ENCODE data around the gene SCAF8.
"Not testable (repeated sequence)": the region's sequence is repeated elsewhere in the genome, so short reads cannot be mapped to it uniquely, and the experiment has no call there.

Gene SCAF8, protein sequence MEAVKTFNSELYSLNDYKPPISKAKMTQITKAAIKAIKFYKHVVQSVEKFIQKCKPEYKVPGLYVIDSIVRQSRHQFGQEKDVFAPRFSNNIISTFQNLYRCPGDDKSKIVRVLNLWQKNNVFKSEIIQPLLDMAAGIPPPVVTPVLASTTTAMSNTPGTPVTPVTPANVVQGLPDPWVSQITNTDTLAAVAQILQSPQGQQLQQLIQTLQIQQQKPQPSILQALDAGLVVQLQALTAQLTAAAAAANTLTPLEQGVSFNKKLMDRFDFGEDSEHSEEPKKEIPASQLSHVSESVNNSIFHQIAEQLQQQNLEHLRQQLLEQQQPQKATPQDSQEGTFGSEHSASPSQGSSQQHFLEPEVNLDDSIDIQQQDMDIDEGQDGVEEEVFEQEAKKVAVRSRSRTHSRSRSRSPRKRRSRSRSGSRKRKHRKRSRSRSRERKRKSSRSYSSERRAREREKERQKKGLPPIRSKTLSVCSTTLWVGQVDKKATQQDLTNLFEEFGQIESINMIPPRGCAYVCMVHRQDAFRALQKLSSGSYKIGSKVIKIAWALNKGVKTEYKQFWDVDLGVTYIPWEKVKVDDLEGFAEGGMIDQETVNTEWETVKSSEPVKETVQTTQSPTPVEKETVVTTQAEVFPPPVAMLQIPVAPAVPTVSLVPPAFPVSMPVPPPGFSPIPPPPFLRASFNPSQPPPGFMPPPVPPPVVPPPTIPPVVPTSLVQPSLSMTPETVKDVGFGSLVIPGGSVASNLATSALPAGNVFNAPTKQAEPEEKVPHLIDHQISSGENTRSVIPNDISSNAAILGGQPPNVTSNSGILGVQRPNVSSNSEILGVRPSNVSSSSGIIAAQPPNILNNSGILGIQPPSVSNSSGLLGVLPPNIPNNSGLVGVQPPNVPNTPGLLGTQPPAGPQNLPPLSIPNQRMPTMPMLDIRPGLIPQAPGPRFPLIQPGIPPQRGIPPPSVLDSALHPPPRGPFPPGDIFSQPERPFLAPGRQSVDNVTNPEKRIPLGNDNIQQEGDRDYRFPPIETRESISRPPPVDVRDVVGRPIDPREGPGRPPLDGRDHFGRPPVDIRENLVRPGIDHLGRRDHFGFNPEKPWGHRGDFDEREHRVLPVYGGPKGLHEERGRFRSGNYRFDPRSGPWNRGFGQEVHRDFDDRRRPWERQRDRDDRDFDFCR (N-terminal part only)

DNA sequence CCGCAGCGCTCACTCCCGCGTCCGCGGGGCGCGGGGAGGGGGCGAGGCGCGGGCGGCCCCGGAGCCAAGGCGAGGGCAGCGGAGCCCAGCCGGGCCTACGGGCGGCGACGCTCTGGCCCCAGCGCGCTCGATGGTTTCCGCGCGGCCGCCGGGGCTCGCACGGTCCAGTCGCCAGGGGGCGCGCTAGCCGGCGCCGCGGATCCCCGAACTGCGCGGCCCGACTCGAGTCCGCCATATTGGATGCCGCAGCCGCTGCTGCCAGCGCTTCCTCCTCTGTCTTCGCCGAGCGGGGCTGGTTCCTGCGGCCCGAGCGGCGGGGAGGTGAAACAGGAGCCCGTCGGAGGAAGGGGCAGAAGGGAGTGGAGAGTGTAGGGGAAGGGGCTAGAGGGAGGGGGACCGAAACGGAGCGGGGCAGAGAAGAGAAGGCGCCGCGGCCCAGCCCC is at the start of gene SCAF8:
SCAF8 (plus strand) TSS at position 234 of the 443 bp plus-strand sequence. CDS start 485 bp downstream, outside the sequence.
- peak; percentile 84 for DNase-seq

DNA sequence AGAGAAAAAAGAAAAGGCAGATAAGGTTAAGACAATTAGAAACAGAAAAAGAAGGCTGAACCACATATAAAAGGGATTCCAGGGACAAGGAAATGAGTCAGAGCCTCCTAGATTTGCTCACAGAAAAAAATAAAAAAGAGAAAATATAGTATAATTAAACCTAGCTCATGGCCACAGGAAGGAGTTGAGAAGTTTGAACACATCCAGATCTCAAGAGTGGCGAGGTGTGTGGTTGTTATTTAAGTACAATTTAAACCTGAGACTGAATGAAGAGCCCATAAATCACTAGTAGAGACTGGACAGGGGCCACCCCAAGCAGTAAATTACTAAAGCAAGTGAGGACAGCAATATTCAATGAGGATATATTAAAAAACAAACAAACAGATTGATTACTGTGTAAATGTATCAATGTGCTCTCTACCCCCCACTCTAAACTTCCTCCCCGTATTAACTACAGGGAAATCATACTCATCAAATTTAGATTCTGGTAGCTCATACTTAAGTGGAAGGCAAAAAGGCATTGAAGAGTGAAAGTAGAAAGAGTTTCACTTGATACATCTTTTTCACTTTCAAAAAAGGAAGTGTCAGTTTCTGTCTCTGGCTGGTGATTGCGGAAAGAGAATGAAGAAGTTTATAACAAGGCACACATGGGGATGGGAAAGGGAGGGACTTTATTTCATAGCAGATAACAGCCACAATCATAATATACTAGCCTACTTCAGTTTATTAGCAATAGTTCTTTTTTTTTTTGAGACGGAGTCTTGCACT is 49.3 kb upstream of the SCAF8 start:
- no peak for DNase-seq

DNA sequence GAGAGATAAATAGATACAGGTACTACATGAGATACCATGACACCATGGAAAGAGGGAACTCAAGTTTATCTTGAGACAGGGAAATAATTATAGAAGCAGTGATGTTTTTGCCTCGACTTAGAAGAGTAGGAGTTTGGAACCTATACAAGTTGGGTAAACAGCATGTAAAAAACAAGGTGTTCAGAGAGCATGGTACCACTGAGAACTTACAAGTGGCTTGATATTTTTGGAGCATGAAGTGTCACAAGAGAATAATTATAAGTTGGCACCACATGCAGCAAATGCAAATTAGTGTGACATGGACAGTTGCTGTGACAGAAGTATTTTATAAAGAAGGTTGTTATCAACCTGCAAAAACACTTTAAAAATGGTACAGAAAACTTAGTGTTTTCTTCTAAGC is 47.1 kb upstream of the SCAF8 start:
- no peak for DNase-seq

DNA sequence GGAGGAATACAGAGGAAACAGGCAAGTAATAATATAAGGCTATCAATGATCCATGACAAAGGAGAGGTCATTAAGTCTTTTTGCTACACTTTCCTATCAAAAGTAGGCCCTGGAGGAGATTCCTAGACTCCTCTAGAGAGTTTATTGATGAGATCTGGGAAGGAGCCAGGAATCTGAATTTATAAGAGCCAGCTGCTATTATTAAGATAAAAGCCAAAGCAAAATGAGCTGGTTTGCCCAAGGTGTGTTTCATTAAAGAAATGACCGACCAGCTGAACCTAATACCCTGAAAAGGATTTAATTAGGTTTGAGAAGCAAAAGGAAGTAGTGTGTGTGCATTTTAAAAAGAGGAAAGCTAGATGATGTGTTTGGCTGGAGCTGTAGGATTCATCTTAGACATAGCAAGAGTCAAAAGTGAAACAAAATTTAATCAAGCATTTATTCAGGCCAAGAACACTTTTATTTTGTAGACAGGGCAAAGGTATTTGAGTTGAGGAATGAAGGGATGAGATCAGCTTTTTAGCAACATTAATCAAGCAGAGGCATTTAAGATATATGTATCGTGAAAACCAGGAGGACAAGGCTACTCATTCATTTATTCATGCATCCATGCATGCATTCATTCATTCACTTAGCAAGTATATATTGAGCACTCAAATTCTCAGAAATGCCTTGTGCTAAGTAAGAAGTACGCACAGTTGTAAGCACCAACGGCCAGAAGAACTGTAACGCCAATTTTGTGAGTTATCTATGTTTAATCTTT is 43.5 kb upstream of the SCAF8 start:
- no peak for DNase-seq

DNA sequence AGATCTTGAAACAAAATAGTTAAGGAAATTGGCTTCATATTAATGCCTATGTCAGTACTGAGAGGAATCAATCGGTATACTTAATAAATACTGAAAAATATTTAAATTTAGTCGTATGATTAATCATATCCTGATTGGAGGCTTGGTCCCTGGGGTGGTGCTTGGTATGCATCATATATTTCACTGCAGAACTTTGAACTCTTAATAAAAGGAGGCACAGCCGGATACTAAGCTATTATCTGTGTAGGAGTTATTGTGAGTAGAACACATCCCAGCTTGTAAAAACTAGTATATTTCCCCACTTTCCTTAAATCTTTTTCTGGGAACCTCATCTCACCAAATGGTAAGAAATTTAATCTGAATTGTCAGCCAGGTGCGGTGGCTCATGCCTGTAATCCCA is 42.4 kb upstream of the SCAF8 start:
- DNase-seq: no peak

DNA sequence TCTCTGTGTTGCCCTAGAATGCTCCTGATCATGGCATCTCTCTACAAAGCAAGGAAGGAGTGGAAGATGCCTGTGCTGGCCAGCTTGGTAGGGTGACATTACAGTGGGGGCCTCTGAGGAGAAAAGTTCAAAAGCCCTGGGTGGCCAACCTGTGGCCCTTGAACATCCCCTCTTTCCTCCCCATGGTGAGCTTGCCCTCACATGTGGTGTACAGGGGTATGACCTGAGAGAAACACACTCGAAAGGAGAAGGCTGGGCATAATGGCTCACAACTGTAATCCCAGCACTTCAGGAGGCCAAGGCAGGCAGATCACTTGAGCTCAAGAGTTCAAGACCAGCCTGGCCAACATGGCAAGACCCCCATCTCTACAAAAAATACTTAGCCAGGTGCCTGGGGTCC is 36.6 kb upstream of the SCAF8 start:
- no peak for DNase-seq

DNA sequence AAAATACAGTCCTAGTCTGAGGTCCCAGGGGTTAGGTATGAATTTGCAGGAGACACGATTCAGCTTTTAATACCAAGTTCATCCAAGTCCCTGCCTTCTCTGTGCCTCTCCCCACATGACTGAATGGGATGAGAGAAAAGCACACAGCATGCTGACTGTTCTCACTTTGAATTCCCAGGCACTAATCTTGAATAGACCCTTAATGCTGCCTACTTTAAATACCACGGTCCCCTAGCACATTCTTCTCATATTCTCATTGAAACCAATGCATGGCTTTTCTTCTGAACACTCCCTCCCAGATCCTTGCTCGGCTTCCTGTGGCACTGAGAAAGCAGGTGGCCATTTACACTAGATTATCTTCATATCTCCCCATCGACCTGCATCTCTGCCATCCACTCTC is 30.1 kb upstream of the SCAF8 start:
- no peak for DNase-seq

DNA sequence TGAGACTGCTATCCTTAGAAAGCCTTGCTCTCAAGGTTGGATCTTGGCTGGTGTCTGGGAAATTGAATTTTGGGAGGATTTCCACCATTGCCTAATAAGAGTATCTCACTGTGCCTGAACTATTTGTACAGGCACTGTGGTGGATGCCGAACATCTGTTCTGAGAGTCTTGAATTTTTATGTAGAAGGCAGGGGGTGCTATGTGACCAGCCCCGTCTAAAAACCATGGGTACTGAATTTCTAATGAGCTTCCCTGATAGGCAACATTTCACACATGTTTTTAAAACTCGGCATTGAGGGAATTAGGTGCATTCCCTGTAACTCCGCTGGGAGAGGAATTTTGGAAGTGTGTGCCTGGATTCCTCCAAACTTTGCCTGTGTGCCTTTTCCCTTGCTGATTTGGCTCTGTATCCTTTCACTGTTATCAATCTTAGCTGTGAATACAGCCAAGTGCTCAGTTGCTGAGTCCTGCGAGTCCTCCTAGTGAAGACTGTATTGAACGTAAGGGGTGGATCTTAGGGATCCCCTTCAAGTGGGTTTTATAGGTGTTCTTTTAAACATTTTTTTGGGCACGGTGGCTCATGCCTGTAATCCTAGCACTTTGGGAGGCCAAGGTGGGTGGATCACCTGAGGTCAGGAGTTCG is 27.6 kb upstream of the SCAF8 start:
- DNase-seq: no peak

DNA sequence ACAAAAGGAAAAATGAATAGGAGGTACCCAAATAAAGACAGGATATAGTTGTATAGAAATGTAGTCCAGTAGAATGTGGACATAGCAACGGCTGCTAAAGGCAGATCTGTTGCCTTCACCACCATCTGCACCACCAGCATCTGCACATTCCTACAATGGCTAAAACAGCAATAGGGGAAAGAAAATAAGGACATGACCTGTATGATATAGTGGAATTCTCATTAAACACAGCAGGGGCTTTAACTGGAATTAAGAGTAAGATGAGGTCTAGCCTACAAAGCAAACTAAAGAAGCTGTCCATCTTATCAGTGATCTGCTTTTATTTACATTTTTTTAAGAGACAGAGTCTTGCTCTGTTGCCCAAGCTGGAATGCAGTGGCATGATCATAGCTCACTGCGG is 26.8 kb upstream of the SCAF8 start:
- DNase-seq: no peak

DNA sequence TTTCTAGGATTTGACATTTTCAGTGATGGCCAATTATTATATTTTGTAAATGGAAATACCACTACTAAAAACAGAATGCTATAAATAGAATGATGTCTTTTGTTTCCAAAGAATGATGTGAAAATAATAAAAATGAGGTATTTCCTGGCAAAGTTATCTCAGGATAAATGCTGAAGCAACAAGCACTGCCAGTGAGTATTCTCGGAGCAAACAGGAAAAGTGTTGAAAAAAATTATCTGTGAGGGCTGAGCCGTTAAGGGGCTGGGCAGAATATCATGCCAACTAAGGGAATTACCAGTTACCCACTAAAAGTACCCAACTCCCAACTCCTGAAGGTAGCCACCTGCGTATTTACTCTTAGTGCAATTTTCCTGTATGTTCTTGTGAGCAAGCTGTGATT is 23.6 kb upstream of the SCAF8 start:
- no peak for DNase-seq

DNA sequence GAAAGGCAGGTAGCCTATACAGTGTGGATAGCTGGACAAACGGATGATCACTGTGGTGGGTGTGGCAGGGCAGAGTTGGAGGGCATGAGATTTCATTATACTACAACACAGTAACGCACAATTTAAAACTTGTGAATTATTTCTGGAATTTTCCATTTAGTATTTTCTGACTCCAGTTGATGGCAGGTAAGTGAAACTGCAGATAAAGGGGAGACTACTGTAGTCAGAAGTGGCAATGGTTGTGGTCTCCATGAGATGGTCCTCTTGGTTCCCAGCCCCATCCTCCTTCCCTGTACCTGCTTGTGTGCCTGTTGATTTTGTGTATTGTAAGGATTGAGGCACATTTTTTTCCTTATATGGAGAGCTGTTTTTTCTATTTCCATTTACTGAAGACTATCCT is 22.5 kb upstream of the SCAF8 start:
- DNase-seq: no peak

DNA sequence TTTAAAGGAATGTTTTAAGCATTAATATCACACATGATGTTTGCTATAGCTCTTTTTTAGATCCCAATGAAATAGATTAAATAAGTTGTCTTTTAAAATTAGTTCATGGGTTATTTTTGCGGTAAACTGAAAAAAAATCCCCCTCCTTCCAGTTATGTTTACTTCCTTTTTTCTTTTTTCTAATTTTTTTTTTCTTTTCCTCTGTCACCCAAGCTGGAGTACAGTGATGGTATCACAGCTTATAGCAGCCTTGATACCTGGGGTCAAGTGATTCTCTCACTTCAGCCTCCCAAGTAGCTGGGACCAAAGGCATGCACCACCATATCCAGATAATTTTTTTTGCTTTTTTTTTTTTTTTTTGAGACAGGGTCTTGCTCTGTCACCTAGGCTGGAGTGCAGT is 17.8 kb upstream of the SCAF8 start:
- no peak for DNase-seq

DNA sequence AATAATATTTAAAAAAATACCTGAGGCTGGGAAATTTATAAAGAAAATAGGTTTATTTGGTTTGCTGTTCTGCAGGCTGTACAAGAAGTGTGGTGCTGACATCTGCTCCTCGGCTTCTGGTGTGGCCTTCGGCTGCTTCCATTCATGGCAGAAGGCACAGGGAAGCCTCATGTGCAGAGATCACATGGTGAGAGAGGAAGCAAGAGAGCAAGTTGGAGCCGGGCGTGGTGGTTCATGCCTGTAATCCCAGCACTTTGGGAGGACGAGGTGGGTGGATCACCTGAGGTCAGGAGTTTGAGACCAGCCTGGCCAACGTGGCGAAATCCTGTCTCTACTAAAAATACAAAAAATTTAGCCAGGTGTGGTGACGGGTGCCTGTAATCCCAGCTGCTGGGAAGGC is 16.9 kb upstream of the SCAF8 start:
- DNase-seq: not testable (repeated sequence)

DNA sequence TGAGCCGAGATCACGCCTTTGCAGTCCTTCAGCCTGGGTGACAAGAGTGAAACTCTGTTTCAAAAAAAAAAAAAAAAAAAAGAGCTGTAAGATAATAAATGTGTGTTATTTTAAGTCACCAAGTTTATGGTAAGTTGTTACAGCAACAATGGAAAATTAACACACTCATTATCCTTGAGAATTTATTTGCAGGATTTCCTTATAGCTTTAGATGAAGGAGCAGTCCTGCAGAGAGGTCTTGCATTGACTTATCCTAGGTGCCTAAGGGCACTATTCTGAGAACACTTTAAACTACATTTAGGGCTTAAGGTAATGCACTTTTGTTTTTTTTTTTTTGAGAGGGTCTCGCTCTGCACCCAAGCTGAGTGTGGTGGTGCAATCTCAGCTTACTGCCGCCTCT is 13.8 kb upstream of the SCAF8 start:
- no peak for DNase-seq

DNA sequence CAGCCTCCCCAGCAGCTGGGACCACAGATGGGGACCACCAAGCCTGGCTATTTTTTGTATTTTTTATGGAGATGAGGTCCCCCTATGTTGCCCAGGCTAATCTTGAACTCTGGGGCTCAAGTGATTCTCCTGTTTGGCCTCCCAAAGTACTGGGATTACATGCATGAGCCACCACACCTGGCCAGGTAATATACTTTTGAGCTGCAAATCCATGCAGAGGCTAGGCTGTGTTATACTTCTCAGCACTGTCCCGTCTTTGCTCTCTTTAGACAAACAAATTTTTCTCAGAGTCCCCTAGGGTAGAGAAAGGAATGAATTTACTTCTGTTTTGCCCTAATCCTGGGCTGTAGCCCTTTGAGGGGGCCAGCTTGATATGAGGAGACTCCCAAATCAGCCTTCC is 13.4 kb upstream of the SCAF8 start:
- no peak for DNase-seq

DNA sequence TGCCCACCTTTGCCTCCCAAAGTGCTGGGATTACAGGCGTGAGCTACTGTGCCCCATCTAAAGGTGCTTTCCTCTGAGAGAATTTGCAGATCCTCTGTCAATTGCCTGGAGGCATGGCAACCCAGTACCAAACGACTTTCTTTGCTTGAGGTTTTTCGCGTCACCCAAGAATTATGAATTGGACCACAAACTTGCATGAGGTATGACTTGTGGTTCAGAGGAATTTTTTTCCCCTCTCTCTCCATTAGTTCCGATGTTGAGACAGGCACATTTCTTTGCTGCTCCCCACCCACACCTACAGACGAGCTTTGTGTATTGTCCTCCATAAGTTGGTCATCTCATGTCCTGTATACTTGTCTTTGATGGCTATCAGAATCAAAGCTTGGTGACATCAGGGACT is 11.8 kb upstream of the SCAF8 start:
- DNase-seq: no peak

DNA sequence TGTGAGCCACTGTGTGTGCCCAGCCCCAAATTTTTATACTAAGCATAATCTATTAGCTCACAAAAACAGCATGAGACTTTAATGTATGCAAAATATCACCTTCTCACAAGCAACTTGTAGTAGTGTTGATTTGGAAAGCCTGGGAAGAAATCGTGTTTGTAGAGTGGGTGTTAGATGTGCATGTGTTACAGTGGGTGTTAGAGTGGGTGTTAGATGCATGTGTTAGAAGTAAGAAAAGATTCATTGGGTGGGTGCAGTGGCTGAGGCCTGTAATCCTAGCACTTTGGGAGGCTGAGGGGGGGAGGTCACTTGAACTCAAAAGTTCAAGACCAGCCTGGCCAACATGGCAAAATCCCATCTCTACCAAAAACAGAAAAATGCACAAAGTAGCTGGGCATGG is 6.3 kb upstream of the SCAF8 start:
- DNase-seq: no peak

DNA sequence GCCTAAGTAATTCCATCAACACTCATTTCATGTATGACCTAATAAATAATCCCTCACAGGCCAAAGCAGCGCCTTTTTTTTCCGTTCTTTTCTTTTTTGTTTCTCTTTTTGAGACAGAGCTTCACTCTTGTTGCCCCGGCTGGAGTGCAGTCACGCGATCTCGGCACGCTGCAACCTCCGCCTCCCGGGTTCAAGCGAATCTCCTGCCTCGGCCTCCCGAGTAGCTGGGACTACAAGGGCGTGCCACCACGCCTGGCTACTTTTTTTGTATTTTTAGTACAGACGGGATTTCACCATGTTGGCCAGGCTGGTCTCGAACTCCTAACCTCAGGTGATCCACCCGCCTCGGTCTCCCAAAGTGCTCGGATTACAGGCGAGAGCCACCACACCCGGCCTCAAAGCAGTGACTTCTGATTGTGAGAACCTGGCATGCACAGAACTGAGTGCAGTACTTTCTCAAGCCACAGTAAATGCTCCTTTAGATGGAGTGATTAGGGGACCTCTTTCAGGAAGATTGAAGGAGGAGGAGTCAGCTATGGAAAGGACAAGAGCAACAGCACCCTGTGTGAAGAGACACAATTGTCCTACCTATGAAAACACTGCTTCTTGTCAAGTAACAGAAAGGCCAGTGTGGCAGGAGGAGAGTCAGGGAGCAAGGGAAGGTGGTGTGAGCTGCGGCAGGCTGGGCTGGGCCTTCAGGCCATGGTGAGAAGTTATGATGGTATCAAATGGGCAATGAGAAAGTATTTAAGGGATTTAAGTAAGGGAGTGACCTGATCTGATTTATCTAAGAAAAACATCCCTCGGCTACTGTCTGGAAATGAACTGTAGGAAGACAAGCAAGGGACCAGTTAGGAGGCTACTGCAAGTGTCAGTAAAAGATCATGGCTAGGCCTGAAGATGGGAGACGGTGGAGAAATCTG is 1.7 kb upstream of the SCAF8 start:
- no peak for DNase-seq

DNA sequence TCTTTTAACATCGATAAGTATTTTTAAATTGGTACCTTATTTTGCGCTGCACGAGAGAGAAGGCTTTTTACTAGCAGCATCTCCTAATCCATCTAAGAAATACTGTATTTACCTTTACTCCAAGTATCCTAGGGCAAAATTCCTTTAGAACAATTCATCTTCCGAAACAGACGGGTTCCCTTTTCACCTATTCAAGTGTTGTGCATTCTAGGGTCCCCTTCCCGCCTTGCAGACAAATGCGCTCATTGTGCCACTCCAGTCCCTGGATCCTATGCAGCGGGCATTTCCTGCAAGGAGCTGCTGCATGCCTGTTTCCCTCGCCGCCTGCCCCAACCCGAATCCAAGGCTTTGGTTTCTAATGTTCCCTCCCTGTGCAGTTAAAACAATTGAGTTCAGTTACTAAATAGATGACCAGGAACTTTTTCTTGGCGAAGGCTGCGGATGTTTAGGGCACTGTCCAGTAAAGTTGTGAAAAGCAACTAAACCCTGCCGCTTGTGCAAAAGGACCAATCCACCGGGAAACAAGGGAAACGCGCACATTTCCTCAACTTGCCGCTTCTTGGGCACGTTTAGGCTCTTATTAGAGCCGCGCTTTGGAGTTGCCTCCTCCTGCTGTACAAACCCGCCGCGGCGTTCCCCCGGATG is 556 bp upstream of the SCAF8 start:
- peak; percentile 74 for DNase-seq
